ENCODE results near the gene ATP1B4.

Gene ATP1B4

GRCh38 chrX:120321520-120322281 is 40.2 kb upstream of the ATP1B4 start:
- H2AK5ac ChIP-seq (ENCODE audit: low read length, severe bottlenecking) = no peak overlapping the region
- peaks cover 3% of the 10 kb centered on the region for H3K9me3 ChIP-seq (ENCODE audit: control insufficient read depth, low read length)
- H3K4ac ChIP-seq (ENCODE audit: low read depth in 1 of 2, low read length in 2 of 2) = no peak overlapping the region
- H2BK15ac ChIP-seq (ENCODE audit: low read depth, poor library complexity, severe bottlenecking) = no peak overlapping the region
- H3K4me2 ChIP-seq (ENCODE audit: low read length, poor library complexity, severe bottlenecking) = no peak overlapping the region
- no peak overlapping the region for H3K27ac ChIP-seq (ENCODE audit: low read length, poor library complexity, severe bottlenecking)
- no peak overlapping the region for H3K4me3 ChIP-seq (ENCODE audit: insufficient read depth in 1 of 2, low read depth in 1 of 2, low read length in 2 of 2)
- no peak overlapping the region for H2BK12ac ChIP-seq (ENCODE audit: low read length in 2 of 2)
- no peak overlapping the region for H3K9ac ChIP-seq (ENCODE audit: low read length)
- H2BK120ac ChIP-seq (ENCODE audit: low read depth, low read length) = no peak overlapping the region
- H3K36me3 ChIP-seq (ENCODE audit: control insufficient read depth in 1 of 2, insufficient read depth in 2 of 2, low read depth in 1 of 2, low read length in 2 of 2) = no peaks in the 10 kb centered on the region
- no peak overlapping the region for H3K18ac ChIP-seq (ENCODE audit: low read depth in 1 of 2, low read length in 2 of 2)
- no peaks in the 10 kb centered on the region for H3K4me1 ChIP-seq (ENCODE audit: control insufficient read depth, insufficient read depth, low read depth, low read length)
- H4K8ac ChIP-seq (ENCODE audit: low read length) = no peak overlapping the region
- peaks cover 4 to 34% of the 10 kb centered on the region in 2 experiments for H3K27me3 ChIP-seq (ENCODE audit: control insufficient read depth in 1 of 2, insufficient read depth in 1 of 2, low read length in 2 of 2)
- H2BK5ac ChIP-seq (ENCODE audit: low read depth, low read length, poor library complexity, severe bottlenecking) = no peak overlapping the region
- WGBS = 80% methylated on average over 4 of the region's 4 CpGs
- H3K23ac ChIP-seq (ENCODE audit: low read length in 2 of 2) = no peak overlapping the region
- no peak overlapping the region for H4K91ac ChIP-seq (ENCODE audit: low read length)
- H2AFZ ChIP-seq (ENCODE audit: low read depth, low read length) = no peak overlapping the region
- H3K79me1 ChIP-seq (replicated peaks; ENCODE audit: low read length, poor library complexity, severe bottlenecking) = no peaks in the 10 kb centered on the region
- no peak for DNase-seq
- no peak overlapping the region for H3K14ac ChIP-seq (ENCODE audit: low read length in 2 of 2)

GRCh38 chrX:120331116-120331515 is 30.8 kb upstream of the ATP1B4 start:
- no peak overlapping the region for H3K9ac ChIP-seq (ENCODE audit: low read length)
- WGBS = 55% methylated on average over 1 of the region's 2 CpGs
- H3K4ac ChIP-seq (ENCODE audit: low read depth in 1 of 2, low read length in 2 of 2) = no peak overlapping the region
- no peak overlapping the region for H3K14ac ChIP-seq (ENCODE audit: low read length in 2 of 2)
- no peak overlapping the region for H2AK5ac ChIP-seq (ENCODE audit: low read length, severe bottlenecking)
- no peak overlapping the region for H3K23ac ChIP-seq (ENCODE audit: low read length in 2 of 2)
- H4K8ac ChIP-seq (ENCODE audit: low read length) = no peak overlapping the region
- no peak overlapping the region for H2BK15ac ChIP-seq (ENCODE audit: low read depth, poor library complexity, severe bottlenecking)
- no peak overlapping the region for H2BK120ac ChIP-seq (ENCODE audit: low read depth, low read length)
- H3K27me3 ChIP-seq (ENCODE audit: control insufficient read depth in 1 of 2, insufficient read depth in 1 of 2, low read length in 2 of 2) = no peaks in the 10 kb centered on the region
- no peaks in the 10 kb centered on the region for H3K36me3 ChIP-seq (ENCODE audit: control insufficient read depth in 1 of 2, insufficient read depth in 2 of 2, low read depth in 1 of 2, low read length in 2 of 2)
- DNase-seq = no peak
- no peak overlapping the region for H3K27ac ChIP-seq (ENCODE audit: low read length, poor library complexity, severe bottlenecking)
- no peak overlapping the region for H2BK12ac ChIP-seq (ENCODE audit: low read length in 2 of 2)
- H3K18ac ChIP-seq (ENCODE audit: low read depth in 1 of 2, low read length in 2 of 2) = no peak overlapping the region
- no peak overlapping the region for H2BK5ac ChIP-seq (ENCODE audit: low read depth, low read length, poor library complexity, severe bottlenecking)
- no peak overlapping the region for H2AFZ ChIP-seq (ENCODE audit: low read depth, low read length)
- no peak overlapping the region for H3K4me3 ChIP-seq (ENCODE audit: insufficient read depth in 1 of 2, low read depth in 1 of 2, low read length in 2 of 2)
- H4K91ac ChIP-seq (ENCODE audit: low read length) = no peak overlapping the region
- no peaks in the 10 kb centered on the region for H3K79me1 ChIP-seq (replicated peaks; ENCODE audit: low read length, poor library complexity, severe bottlenecking)
- peaks cover 13% of the 10 kb centered on the region for H3K9me3 ChIP-seq (ENCODE audit: control insufficient read depth, low read length)
- H3K4me2 ChIP-seq (ENCODE audit: low read length, poor library complexity, severe bottlenecking) = no peak overlapping the region
- H3K4me1 ChIP-seq (ENCODE audit: control insufficient read depth, insufficient read depth, low read depth, low read length) = no peaks in the 10 kb centered on the region

- Histone ChIP-seq H2BK12ac (ENCODE audit: low read length in 2 of 2) (no peak overlapping the region), H3K23ac (ENCODE audit: low read length in 2 of 2) (no peak overlapping the region), H2BK5ac (ENCODE audit: low read depth, low read length, poor library complexity, severe bottlenecking) (no peak overlapping the region), H3K36me3 (ENCODE audit: control insufficient read depth in 1 of 2, insufficient read depth in 2 of 2, low read depth in 1 of 2, low read length in 2 of 2) (no peaks in the 10 kb centered on the region), H4K91ac (ENCODE audit: low read length) (no peak overlapping the region), H2BK120ac (ENCODE audit: low read depth, low read length) (no peak overlapping the region), H3K4me3 (ENCODE audit: insufficient read depth in 1 of 2, low read depth in 1 of 2, low read length in 2 of 2) (no peak overlapping the region), H4K8ac (ENCODE audit: low read length) (no peak overlapping the region), H2AK5ac (ENCODE audit: low read length, severe bottlenecking) (no peak overlapping the region), H3K9ac (ENCODE audit: low read length) (no peak overlapping the region), H3K4me1 (ENCODE audit: control insufficient read depth, insufficient read depth, low read depth, low read length) (no peaks in the 10 kb centered on the region), H3K18ac (ENCODE audit: low read depth in 1 of 2, low read length in 2 of 2) (no peak overlapping the region), H3K14ac (ENCODE audit: low read length in 2 of 2) (no peak overlapping the region), H3K4me2 (ENCODE audit: low read length, poor library complexity, severe bottlenecking) (no peak overlapping the region), H3K4ac (ENCODE audit: low read depth in 1 of 2, low read length in 2 of 2) (no peak overlapping the region), H3K9me3 (ENCODE audit: control insufficient read depth, low read length) (peaks cover 21% of the 10 kb centered on the region), H3K27ac (ENCODE audit: low read length, poor library complexity, severe bottlenecking) (no peak overlapping the region), H3K27me3 (ENCODE audit: control insufficient read depth in 1 of 2, insufficient read depth in 1 of 2, low read length in 2 of 2) (no peaks in the 10 kb centered on the region), H2AFZ (ENCODE audit: low read depth, low read length) (no peak overlapping the region), H2BK15ac (ENCODE audit: low read depth, poor library complexity, severe bottlenecking) (no peak overlapping the region), H3K79me1 (replicated peaks; ENCODE audit: low read length, poor library complexity, severe bottlenecking) (no peaks in the 10 kb centered on the region)
- WGBS = no CpG with 5 or more reads among the region's 1 CpG
- no peak for DNase-seq
These were observed 29.5 kb upstream of the ATP1B4 start for GRCh38 chrX:120332394-120332793.

GRCh38 chrX:120334151-120334550 is 27.7 kb upstream of the ATP1B4 start:
- Histone ChIP-seq H2BK15ac (ENCODE audit: low read depth, poor library complexity, severe bottlenecking) (no peak overlapping the region), H3K36me3 (ENCODE audit: control insufficient read depth in 1 of 2, insufficient read depth in 2 of 2, low read depth in 1 of 2, low read length in 2 of 2) (no peaks in the 10 kb centered on the region), H3K4me3 (ENCODE audit: insufficient read depth in 1 of 2, low read depth in 1 of 2, low read length in 2 of 2) (no peak overlapping the region), H3K9ac (ENCODE audit: low read length) (no peak overlapping the region), H3K4ac (ENCODE audit: low read depth in 1 of 2, low read length in 2 of 2) (no peak overlapping the region), H2BK5ac (ENCODE audit: low read depth, low read length, poor library complexity, severe bottlenecking) (no peak overlapping the region), H2AK5ac (ENCODE audit: low read length, severe bottlenecking) (no peak overlapping the region), H3K9me3 (ENCODE audit: control insufficient read depth, low read length) (peaks cover 31% of the 10 kb centered on the region), H2AFZ (ENCODE audit: low read depth, low read length) (no peak overlapping the region), H3K79me1 (replicated peaks; ENCODE audit: low read length, poor library complexity, severe bottlenecking) (no peaks in the 10 kb centered on the region), H4K8ac (ENCODE audit: low read length) (no peak overlapping the region), H3K4me1 (ENCODE audit: control insufficient read depth, insufficient read depth, low read depth, low read length) (no peaks in the 10 kb centered on the region), H3K14ac (ENCODE audit: low read length in 2 of 2) (no peak overlapping the region), H2BK120ac (ENCODE audit: low read depth, low read length) (no peak overlapping the region), H3K18ac (ENCODE audit: low read depth in 1 of 2, low read length in 2 of 2) (no peak overlapping the region), H3K23ac (ENCODE audit: low read length in 2 of 2) (no peak overlapping the region), H3K4me2 (ENCODE audit: low read length, poor library complexity, severe bottlenecking) (no peak overlapping the region), H2BK12ac (ENCODE audit: low read length in 2 of 2) (no peak overlapping the region), H3K27me3 (ENCODE audit: control insufficient read depth in 1 of 2, insufficient read depth in 1 of 2, low read length in 2 of 2) (no peaks in the 10 kb centered on the region), H4K91ac (ENCODE audit: low read length) (no peak overlapping the region), H3K27ac (ENCODE audit: low read length, poor library complexity, severe bottlenecking) (no peak overlapping the region)
- DNase-seq = no peak
- 15% methylated on average over 2 of the region's 2 CpGs for WGBS

Data from mesenchymal stem cell (in vitro differentiated cells and primary cell).